Measurements from ENCODE around the gene SRSF1.

SRSF1 gene

GRCh38 chr17:57984261-57984890, 22.7 kb downstream of the SRSF1 start:
- Histone ChIP-seq H4K20me1 (ENCODE audit: insufficient read depth, low read length, poor library complexity, severe bottlenecking) (peaks cover 78% of the 10 kb centered on the region), H3K9me3 (ENCODE audit: insufficient read depth, low read depth, low read length) (no peaks in the 10 kb centered on the region), H3K27me3 (ENCODE audit: insufficient read depth, low read length, poor library complexity, severe bottlenecking) (no peaks in the 10 kb centered on the region), H3F3A (ENCODE audit: low read depth) (no peaks in the 10 kb centered on the region), H3K9me2 (replicated peaks; ENCODE audit: low read depth, low read length) (no peaks in the 10 kb centered on the region), H3K4me3 (ENCODE audit: low read length, poor library complexity, severe bottlenecking) (peak overlapping the region; percentile 97), H3K4me1 (ENCODE audit: insufficient read depth, low read length, poor library complexity, severe bottlenecking) (peaks cover 71% of the 10 kb centered on the region), H3K4me2 (ENCODE audit: low read depth, low read length, poor library complexity, severe bottlenecking) (peak overlapping the region; percentile 81), H3K36me3 (ENCODE audit: insufficient read depth, low read length) (peaks cover 25% of the 10 kb centered on the region; the same call in 1 of the 2 replicates), H3K9ac (ENCODE audit: low read depth, low read length, poor library complexity, severe bottlenecking) (peak overlapping the region; percentile 90), H3K79me2 (ENCODE audit: insufficient read depth, low read length) (peaks cover 92% of the 10 kb centered on the region), H2AFZ (ENCODE audit: low read length) (no peak overlapping the region)
- TF ChIP-seq, protein P1, sequence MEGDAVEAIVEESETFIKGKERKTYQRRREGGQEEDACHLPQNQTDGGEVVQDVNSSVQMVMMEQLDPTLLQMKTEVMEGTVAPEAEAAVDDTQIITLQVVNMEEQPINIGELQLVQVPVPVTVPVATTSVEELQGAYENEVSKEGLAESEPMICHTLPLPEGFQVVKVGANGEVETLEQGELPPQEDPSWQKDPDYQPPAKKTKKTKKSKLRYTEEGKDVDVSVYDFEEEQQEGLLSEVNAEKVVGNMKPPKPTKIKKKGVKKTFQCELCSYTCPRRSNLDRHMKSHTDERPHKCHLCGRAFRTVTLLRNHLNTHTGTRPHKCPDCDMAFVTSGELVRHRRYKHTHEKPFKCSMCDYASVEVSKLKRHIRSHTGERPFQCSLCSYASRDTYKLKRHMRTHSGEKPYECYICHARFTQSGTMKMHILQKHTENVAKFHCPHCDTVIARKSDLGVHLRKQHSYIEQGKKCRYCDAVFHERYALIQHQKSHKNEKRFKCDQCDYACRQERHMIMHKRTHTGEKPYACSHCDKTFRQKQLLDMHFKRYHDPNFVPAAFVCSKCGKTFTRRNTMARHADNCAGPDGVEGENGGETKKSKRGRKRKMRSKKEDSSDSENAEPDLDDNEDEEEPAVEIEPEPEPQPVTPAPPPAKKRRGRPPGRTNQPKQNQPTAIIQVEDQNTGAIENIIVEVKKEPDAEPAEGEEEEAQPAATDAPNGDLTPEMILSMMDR (conservative IDR thresholded peaks at IDR 0.05; ENCODE audit: low read length), result no peak
- no peak for TF ChIP-seq EZH2phosphoT487 (IDR thresholded peaks at IDR 0.05; ENCODE audit: borderline replicate concordance)

GRCh38 chr17:57983446-57983845, 23.6 kb downstream of the SRSF1 start:
- Histone ChIP-seq H3K36me3 (ENCODE audit: insufficient read depth, low read length) (peaks cover 34% of the 10 kb centered on the region; the same call in 1 of the 2 replicates), H4K20me1 (ENCODE audit: insufficient read depth, low read length, poor library complexity, severe bottlenecking) (peaks cover 82% of the 10 kb centered on the region), H3K9ac (ENCODE audit: low read depth, low read length, poor library complexity, severe bottlenecking) (peak overlapping the region; percentile 90)

GRCh38 chr17:57982452-57983170, 24.4 kb downstream of the SRSF1 start:
- Histone ChIP-seq H3K4me2 (ENCODE audit: low read depth, low read length, poor library complexity, severe bottlenecking) (peak overlapping the region; percentile 81), H3K9me2 (replicated peaks; ENCODE audit: low read depth, low read length) (no peaks in the 10 kb centered on the region), H3K79me2 (ENCODE audit: insufficient read depth, low read length) (peaks cover 98% of the 10 kb centered on the region), H3K9me3 (ENCODE audit: insufficient read depth, low read depth, low read length) (no peaks in the 10 kb centered on the region), H3K9ac (ENCODE audit: low read depth, low read length, poor library complexity, severe bottlenecking) (peak overlapping the region; percentile 90), H3K4me1 (ENCODE audit: insufficient read depth, low read length, poor library complexity, severe bottlenecking) (peaks cover 65% of the 10 kb centered on the region), H2AFZ (ENCODE audit: low read length) (no peak overlapping the region), H3K4me3 (ENCODE audit: low read length, poor library complexity, severe bottlenecking) (peak overlapping the region; percentile 97), H3F3A (ENCODE audit: low read depth) (no peaks in the 10 kb centered on the region), H3K36me3 (ENCODE audit: insufficient read depth, low read length) (peaks cover 43% of the 10 kb centered on the region; the same call in 1 of the 2 replicates), H3K27me3 (ENCODE audit: insufficient read depth, low read length, poor library complexity, severe bottlenecking) (no peaks in the 10 kb centered on the region), H4K20me1 (ENCODE audit: insufficient read depth, low read length, poor library complexity, severe bottlenecking) (peaks cover 85% of the 10 kb centered on the region)
- no peak for TF ChIP-seq EZH2phosphoT487 (IDR thresholded peaks at IDR 0.05; ENCODE audit: borderline replicate concordance)
- TF ChIP-seq, protein P1 (conservative IDR thresholded peaks at IDR 0.05; ENCODE audit: low read length), result no peak

More at GRCh38 chr17:57983446-57983845, 23.6 kb downstream of the SRSF1 start:
- H2AFZ ChIP-seq (ENCODE audit: low read length), result no peak overlapping the region
- H3K4me1 ChIP-seq (ENCODE audit: insufficient read depth, low read length, poor library complexity, severe bottlenecking), result peaks cover 62% of the 10 kb centered on the region
- no peaks in the 10 kb centered on the region for H3K9me2 ChIP-seq (replicated peaks; ENCODE audit: low read depth, low read length)
- no peaks in the 10 kb centered on the region for H3K9me3 ChIP-seq (ENCODE audit: insufficient read depth, low read depth, low read length)
- H3F3A ChIP-seq (ENCODE audit: low read depth), result no peaks in the 10 kb centered on the region
- H3K4me2 ChIP-seq (ENCODE audit: low read depth, low read length, poor library complexity, severe bottlenecking), result peak overlapping the region; percentile 81
- TF ChIP-seq, protein P1 (conservative IDR thresholded peaks at IDR 0.05; ENCODE audit: low read length), result no peak
- TF ChIP-seq EZH2phosphoT487 (IDR thresholded peaks at IDR 0.05; ENCODE audit: borderline replicate concordance), result no peak
- peak overlapping the region; percentile 97 for H3K4me3 ChIP-seq (ENCODE audit: low read length, poor library complexity, severe bottlenecking)
- peaks cover 95% of the 10 kb centered on the region for H3K79me2 ChIP-seq (ENCODE audit: insufficient read depth, low read length)
- H3K27me3 ChIP-seq (ENCODE audit: insufficient read depth, low read length, poor library complexity, severe bottlenecking), result no peaks in the 10 kb centered on the region
